Measurements from ENCODE around the gene ZNF264.
A peak's percentile ranks its signal among the peaks of the same experiment; 100 is the strongest.
"Not testable (repeated sequence)": the region's sequence is repeated elsewhere in the genome, so short reads cannot be mapped to it uniquely, and the experiment has no call there.

Gene ZNF264

DNA sequence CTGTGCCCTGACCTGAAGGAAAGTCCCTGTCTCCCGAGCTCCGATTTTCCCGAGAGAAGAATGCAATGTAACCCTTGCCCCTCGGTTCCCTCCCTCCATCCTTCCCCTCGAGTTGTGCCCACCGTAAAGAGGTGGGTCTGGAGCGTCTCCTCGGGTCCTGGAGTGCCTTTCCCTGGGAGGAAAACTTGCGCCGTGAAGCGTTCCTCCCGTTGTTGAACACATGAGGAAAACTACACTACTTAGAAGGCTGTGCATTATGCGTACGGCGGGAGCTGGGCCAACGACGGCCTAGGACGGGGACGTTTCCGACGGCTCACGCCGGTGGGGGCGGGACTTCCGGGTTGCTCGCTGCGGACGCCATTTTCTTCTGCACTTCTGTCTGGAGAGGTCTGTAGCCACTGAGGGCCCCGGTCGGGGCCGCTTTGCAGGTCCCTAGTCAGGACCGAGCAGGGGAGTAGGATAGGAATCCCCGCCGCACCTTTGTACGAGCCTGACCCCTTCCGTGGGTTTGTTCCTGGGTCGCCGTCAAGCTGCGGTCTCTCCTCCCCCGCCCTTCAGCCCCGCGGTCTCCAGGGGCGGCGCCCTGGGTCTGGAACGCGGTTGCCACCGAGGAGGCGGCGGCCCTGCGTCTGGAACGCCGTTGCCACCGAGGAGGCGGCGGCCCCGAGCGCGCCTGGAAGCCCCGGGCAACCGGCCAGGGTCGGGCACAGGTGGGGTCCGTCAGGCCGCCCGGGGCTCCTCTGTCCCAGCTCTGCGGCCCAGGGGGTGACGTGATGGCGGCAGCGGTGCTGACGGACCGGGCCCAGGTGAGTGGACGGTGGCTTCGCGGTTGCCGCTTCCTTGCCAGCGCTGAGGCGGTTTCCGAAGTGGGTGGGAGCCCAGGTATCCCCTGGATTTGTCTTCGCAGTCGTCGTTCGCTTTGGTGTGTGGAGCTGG lies at the start of gene ZNF264:
Gene ZNF264 (plus strand): TSS at position 360 of the 936 bp plus-strand sequence. CDS start 414 bp downstream, at position 774.
- DNase-seq, result peak; percentile 94

DNA sequence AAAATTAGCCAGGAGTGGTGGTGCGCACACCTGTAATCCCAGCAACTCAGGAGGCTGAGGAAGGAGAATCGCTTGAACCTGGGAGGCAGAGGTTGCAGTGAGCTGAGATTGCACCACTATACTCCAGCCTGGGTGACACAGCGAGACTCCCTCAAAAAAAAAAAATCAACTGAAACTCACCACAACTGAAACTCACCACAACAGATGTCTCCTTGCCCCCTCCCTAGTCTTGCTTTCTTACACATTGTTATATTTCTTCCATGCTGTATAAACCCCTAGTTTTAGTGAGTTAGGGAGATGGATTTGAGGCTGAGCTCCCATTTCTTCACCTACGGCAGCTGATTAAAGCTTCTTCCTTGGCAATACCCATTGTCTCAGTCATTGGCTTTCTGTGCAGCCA lies 49.6 kb upstream of the ZNF264 start:
- DNase-seq, result no peak

DNA sequence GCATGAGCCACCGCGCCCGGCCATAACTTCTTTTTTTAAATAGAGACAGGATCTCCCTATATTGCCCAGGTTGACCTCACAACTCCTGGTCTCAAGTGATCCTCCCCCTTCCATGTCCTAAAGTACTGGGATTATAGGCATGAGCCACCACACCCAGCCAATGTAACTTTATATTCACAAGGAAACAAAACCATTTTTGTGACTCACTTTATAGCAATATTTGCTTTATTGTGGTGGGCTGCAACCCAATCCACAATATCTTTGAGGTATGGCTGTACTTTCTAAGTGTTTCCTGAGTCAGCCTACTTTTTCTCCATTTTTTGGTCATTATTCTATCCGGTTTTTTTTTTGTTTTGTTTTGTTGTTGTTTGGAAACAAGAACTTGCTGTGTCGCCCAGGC lies 38.4 kb upstream of the ZNF264 start:
- no peak for DNase-seq

DNA sequence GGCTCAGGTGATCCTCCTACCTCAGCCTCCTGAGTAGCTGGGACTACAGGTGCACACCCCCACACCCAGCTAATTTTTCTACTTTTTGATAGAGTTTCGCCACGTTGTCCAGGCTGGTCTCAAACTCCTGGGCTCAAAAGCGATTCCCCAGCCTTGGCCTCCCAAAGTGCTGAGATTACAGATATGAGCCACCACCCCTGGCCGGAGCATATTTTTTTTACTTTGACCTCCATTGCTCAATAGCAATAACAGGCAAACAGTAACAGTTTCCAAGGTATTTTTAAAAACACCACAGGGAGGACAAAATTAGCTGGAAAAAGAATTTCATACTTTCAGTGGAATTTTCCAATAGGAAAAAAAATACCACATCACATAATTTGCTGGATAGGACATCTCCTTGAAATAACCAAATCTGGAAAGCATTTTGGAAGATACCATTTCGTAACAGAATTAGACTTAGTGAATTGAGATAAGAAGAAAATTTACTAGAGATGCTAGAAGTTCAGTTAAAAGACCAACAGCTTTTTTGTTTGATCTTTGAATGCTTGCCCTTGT lies 29.2 kb upstream of the ZNF264 start:
- no peak for DNase-seq

DNA sequence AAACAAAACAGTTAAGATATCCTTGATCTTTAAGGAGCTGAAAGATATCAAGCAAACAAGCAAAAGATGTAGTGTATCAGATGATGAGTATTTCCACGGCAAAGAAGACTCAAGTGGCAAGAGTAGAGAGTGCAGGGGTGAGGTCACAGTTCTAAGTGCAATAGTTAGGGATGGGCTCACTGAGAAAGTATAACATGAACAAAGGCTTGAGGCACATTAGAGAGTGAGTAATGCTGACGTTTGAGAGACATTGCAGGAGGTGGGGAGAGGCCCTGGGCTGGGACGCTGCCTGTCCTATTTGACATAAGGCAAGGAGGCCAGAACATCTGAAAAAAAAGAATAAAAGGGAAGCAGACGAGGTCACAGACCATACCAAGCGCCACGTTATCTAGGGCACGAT lies 25.5 kb upstream of the ZNF264 start:
- no peak for DNase-seq

DNA sequence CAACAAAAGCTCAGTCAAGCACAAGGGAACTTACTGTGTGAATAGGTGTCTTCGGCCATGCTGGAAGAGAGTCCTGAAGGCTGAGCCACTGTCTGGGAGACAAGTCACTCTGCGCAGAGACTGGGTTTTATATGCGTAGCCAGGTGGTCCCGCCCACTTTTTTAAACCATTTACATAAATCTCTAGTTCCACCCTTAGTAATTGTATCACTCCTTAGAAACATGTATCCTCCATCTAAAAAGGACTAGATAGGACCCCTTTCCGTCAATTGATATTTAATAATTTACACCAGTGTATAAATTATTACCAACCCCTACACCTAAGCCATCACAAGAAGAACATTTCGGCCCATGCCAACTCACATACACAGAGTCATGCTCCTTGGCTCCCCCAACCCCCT lies 23.9 kb upstream of the ZNF264 start, which contains the start of gene DUXA:
Gene DUXA (minus strand): TSS at position 101 of the 400 bp plus-strand sequence. CDS start 42 bp downstream, at position 59.
- DNase-seq, result no peak

DNA sequence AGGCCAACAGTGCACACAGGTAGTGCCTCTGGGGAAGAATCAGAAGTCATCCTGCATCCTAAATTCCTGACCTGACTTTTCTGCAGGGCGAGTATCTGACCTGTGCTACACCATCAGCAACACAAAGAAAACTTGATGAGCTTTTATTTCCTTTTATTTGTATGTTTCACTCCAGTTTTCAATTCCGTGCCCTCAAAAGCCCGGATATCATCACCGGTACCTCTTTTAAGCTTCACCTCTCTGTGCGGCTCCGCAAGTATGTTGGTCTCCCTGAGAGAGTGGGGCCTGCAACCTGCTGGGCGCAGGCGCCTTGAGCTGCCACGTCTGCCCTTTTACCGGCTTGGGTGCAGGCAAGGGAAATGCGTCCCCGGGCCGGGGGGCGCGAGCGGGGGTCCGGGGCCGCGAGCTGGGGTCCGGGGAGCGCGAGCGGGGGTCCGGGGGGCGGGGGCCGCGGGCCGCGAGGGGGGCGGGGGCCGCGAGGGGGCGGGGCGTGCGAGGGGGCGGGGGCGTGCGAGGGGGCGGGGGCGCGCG lies 19.7 kb upstream of the ZNF264 start:
- DNase-seq, result peak; percentile 82

DNA sequence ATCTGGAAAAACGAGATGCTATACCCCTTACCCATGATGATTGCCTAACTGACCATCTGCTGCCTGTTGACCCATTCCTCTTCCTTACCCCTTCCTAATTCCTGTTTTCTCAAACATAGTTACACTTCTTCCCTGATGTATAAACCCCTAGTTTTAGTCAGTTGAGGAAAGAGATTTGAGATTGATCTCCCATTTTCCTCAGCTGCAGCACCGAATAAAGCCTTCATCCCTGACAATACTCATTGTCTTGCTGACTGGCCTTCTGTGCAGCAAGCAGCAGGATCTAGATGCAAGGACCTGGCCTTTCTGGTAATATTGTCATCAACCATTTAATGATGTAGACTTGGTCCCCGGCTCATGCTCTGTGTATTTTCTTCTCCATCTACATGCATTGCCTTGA lies 999 bp upstream of the ZNF264 start:
- no peak for DNase-seq

DNA sequence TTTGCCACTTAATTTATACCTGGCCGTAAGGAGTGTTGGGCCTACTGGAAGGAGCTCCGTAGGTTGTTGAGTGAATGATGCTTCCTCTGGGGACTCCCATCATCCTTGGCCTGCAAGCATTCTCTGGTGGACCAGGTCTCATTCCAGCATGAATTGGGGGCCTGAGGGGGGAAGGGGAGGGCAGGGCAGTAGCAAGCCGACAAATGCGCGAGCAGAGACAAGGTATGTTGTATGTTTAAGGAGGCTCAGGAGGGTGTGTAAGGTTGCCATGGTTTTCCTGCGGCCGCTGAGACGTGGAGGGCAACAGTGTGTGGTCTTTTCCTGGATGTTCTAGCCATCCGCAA lies 749 bp downstream of the ZNF264 start:
- peak; percentile 32 for DNase-seq

DNA sequence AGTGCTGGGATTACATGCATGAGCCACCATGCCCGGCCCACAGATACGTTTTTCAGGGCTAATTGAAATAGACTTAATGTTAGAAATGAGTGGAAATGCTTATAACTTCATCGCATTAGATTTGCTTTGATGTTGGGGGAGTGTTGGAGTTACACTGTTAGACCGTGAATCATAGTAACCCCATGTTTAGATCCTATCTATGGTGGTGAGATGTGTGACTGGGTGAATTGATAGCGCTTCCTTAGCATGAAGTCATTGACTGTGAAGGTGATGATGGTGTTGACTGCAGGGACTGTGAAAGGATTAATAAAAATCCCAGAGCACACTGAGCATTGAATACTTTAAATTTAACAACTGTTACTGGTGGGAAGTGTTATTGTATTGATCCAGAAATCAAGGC lies 1.7 kb downstream of the ZNF264 start:
- no peak for DNase-seq

DNA sequence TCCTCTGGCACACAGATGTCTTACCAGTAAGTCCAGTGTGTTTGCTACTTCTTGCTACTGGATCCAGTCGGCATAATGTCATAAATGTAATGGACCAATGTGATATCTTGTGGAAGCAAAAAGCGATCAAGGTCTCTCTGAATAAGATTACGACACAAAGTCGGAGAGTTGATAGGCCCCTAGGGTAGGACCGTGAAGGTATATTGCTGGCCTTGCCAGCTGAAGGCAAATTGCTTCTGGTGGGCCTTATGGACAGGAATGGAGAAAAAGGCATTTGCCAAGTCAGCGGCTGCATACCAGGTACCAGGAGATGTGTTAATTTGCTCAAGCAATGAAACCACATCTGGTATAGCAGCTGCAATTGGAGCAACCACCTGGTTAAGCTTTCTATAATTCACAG lies 6.6 kb downstream of the ZNF264 start:
- not testable (repeated sequence) for DNase-seq

DNA sequence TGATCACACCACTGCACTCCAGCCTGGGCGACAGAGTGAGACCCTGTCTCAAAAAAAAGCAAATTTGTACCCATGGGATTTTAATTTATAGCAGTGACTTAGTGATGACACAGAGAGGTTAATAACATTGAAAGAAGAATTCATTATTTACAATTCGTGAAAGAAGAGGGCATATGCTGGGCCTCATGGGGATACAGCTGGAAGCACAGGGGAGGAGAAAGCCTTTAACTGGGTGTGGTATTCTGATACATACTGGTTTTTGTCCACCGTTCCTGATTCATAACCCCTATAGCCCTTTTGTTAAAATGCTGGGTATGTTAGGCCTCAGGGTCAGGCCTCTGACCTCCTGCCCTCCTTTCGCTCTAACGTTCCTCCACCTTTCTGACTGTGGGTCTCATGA lies 10.9 kb downstream of the ZNF264 start:
- no peak for DNase-seq

DNA sequence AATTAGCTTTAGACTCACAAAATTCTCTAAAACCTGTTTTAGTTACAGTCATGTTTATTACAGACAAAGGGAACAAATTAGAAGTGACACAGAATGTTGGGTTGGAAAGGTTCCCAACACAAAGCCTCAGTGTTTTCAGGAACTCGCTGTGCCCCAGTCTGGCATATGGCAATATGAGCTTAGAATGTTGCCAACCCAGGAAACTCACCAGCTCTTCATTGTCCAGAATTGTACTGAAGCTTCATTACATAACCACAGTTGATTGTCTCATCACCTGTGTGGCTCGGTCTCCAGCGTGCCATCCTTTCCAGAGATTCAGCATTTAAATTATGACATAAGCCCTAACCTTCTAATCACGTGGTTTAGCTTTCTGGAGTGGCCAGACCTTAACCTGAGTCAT lies 19.1 kb downstream of the ZNF264 start:
- no peak for DNase-seq

DNA sequence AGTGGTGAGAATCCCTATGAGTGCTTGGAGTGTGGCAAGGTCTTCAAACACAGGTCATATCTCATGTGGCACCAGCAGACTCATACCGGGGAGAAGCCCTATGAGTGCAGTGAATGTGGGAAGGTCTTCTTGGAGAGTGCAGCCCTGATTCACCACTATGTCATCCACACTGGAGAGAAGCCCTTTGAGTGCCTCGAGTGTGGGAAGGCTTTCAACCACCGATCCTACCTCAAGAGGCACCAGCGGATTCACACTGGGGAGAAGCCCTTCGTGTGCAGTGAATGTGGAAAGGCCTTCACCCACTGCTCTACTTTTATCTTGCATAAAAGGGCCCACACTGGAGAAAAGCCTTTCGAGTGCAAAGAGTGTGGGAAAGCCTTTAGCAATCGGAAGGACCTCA lies 20.8 kb downstream of the ZNF264 start:
- no peak for DNase-seq

DNA sequence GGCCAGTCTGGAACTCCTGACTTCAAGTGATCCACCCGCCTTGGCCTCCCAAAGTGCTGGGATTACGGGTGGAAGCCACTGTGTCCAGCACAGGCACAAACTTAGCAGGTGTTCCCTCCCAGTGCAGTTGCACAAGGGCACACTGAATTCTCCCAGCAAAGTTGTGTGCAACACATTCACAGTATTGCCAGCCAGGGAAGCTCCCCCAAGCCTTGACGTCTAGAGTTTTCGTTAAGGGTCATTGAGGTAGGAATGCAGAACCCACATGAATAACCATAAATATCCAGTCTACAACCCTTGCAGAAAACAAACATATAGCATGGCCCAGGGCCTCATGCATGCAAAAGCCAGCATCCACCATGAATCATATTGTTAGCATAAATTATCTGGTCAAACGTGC lies 36.2 kb downstream of the ZNF264 start:
- DNase-seq, result no peak

DNA sequence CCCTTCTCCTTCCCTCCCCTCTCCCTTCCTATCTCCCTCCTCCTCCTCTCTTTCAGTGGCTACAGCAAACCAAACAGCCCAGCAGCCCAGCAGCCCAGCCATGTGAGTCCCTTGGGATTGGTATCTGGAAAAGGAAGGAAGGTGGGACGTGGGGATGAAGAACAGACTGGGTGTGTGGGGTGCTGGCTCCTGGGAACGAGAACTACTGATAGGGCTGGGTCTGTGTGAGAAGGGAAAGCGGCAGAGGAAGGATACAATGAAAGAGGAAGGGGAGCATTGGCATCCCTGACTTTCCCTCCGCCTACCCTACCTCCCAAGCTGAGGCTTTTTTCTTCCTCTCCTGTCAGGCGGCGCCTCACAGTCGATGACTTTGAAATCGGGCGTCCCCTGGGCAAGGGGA lies 40.4 kb downstream of the ZNF264 start:
- no peak for DNase-seq

DNA sequence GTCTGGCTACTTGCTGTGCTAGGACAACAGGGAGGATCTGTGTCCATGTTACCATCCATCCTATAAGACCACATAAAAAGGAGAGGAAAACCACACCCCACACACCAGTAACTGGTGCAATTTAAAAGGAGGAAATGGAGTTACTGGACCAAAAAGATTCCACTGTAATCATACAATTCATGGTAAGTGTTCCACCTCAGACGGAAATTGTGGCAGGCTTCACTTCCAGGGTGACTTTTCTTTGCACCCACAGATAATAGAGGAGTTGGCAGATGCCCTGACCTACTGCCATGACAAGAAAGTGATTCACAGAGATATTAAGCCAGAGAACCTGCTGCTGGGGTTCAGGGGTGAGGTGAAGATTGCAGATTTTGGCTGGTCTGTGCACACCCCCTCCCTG lies 41.9 kb downstream of the ZNF264 start:
- DNase-seq, result no peak

DNA sequence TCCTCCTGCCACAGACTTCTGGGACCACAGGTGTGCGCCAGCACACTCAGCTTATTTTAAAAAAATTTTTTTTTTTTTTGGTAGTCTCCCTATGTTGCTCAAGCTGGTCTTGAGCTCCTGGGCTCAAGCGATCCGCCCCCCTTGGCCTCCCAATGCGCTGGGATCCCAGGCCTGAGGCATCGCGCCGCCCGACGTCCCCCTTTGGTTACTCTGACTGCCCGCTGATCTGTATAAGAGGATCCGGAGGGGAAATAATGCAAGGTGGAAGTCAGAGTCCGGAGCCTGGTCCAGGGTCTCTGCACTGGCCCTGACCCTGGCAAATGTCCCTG lies 48.6 kb downstream of the ZNF264 start:
- DNase-seq, result no peak

DNA sequence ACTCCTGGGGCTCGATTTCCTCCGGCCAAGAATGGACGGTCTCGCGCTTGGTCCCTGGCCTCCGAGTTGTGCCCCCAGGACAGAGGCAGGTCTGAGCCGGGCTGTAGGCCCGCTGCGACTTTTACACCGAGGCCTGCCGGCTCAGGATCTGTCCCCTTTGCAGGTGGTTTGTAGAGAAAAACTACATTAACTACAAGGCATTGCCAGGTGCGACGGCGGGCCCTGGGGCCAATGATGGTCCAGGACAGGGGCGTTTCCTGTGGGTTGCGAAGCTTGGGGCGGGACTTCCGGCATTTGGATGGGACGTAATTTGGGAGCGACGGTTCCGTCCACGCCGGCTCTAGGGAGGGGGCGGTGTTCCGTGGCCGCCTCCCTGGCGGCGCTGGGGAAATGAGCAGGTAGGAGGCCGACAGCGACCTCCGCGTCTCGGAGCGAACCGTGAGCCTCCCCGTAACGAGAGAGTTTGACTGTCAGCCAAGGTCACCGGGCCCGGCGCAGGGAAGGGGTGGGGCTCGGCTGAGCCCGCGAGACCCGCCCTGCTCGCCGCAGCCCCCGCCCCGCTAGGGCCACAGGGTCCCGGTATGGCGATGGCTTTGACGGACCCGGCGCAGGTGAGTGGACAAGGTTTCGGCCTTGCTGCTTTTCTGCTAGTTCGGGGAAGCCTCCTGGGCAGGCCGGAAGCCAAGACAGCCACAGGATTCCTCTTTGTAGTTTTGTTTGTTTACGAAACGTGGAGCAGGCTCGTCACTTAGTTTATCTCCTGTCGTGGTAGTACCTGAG lies 49.2 kb downstream of the ZNF264 start, which contains the start of gene ZNF805:
Gene ZNF805 (plus strand): TSS at position 322 of the 780 bp plus-strand sequence. CDS start 260 bp downstream, at position 582.
- peak; percentile 97 for DNase-seq

DNA sequence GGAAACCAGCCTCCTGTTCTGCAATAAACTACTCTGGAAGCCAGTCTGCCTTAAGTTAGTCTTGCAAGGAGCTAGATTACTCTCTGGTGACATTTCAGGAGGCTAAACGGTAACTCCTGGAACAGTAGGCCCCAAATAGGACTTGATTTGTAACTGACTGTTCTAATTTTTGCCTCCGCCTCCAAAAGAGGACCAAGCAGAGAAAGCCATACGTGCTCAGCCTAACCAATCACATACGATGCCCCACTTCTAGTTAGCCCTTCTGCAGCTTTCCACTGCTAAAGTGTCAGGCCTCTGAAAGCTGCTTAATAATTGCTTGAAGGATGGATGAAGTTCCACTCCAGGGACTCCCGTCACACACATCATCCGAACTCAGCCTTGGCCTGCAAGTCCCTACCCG lies 49.9 kb downstream of the ZNF264 start:
- no peak for DNase-seq

DNA sequence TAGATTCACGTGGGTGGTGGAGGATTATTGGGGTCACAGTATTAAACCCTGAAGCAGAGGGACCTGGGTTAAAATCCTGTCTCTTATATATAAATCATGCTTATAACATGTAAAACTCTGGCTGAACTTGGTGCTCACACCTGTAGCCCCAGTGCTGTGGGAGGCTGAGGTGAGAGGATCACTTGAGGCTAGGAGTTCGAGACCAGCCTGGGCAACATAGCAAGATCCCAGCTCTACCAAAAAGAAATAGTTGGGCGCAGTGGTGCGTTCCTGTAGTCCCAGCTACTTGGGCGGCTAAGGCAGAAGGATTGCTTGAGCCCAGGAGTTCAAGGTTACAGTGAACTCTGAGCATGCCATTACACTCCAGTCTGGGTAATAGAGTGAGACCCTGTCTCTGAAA lies 51.5 kb downstream of the ZNF264 start:
- no peak for DNase-seq

DNA sequence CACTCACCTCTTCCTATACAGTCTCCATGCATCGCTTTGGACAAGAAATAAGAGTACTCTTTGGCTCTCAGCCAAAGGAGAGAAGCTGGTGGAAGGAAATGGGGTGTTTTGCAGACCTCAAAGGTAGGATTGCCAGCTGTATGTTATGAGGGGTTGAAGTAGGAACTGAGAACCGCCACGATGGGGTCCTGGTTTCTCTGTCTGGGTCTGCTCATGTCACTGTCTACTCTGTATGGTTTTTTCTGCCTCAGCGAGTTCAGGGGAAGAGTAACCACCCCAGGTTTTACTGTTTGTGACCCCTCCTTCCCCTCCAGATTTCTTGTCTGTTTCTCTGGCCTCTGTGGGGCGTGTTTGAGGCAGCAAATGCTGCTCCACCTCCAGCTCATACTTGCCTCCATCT lies 53.2 kb downstream of the ZNF264 start:
- no peak for DNase-seq

DNA sequence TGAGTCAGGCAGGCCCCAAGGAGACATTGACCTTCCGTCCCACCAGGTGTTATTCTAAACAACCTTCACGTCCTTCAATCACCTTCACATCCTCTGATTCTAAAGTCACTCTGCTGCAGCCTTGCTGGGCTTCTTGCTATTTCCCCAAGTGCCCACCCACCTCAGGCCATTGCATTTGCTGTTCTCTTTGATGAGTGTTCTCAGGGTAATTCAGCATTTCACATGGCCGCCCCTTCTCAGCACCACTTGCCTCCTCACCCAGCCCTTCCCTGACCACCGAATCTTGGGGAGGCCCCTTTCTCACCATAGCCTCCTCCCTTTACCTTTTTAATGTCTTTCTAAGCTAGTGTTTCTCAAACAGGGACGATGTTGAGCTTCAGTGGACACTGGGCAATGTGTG lies 53.8 kb downstream of the ZNF264 start:
- no peak for DNase-seq

DNA sequence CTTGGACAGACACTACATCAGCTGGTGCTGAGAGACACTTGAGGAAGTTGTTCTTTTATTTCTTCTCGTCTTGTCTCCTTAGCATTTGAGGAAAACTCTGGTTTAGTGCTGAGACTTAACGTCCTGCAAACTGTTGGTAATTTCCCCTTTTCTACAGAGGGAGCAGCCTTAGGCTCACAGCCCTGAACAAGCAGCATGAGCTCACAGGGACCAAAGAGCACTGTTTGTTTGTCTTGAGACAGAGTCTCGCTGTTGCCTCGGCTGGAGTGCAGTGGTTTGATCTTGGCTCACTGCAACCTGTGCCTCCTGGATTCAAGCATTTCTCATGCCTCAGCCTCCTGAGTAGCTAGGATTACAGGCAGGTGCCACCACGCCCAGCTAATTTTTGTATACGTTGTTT lies 54.7 kb downstream of the ZNF264 start:
- DNase-seq, result no peak
